ENCODE results near the gene SPATA31D1.

SPATA31D1 gene

GRCh38 chr9:82024908-82025307 lies 36.3 kb downstream of the SPATA31D1 start:
- no peak for DNase-seq

GRCh38 chr9:82031538-82032280 lies 43.1 kb downstream of the SPATA31D1 start:
- DNase-seq = no peak

GRCh38 chr9:82034956-82035731 lies 46.6 kb downstream of the SPATA31D1 start:
- DNase-seq = no peak

- DNase-seq = no peak
These were observed 47.5 kb downstream of the SPATA31D1 start for GRCh38 chr9:82036086-82036485.

GRCh38 chr9:82037126-82037525 lies 48.6 kb downstream of the SPATA31D1 start:
- no peak for DNase-seq

GRCh38 chr9:82038897-82039296 lies 50.3 kb downstream of the SPATA31D1 start:
- DNase-seq = no peak

All from CD4-positive, alpha-beta T cell treated with Interferon gamma for 1 hour (primary cell).